ENCODE results near the gene CALHM6.
"Not testable (repeated sequence)": the region's sequence is repeated elsewhere in the genome, so short reads cannot be mapped to it uniquely, and the experiment has no call there.

Gene CALHM6

DNA sequence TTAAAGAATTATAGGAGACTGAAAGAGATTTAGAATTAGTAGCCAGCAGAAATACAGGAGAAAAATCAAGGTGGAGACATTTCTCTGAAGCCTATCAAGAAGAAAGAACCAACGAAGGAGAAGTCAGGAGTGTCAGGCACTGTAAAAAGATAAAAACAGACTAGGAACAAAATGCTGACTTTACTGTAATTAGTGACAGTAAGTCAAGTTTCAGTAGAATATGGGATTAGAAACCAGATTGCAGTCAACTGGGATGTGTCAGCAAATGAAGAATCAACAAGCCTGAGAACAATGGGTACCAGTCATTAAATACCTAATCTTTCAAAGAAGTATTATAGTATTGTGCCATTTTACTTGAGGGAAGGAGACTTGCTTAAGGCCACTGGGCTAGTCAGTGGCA, 21.6 kb downstream of the CALHM6 start:
- DNase-seq, result no peak

DNA sequence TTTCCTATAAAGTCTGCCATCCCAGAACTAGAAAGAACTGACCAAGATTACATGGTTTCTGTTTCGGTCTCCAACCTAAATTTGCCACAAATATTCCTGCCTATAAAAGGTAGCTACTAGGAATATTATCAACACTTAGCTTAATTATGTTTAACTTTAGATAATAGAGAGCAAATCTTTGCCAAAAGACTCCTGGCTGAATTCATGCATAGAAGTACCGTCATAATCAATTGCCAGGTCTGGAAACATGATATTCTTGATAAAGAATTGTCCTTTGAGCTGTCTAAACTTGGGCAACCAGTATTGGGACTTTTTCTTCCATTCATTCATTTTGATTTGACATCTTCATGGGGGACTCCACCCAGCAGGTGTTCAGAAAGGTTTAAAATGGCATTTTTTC, 22.4 kb downstream of the CALHM6 start:
- no peak for DNase-seq

DNA sequence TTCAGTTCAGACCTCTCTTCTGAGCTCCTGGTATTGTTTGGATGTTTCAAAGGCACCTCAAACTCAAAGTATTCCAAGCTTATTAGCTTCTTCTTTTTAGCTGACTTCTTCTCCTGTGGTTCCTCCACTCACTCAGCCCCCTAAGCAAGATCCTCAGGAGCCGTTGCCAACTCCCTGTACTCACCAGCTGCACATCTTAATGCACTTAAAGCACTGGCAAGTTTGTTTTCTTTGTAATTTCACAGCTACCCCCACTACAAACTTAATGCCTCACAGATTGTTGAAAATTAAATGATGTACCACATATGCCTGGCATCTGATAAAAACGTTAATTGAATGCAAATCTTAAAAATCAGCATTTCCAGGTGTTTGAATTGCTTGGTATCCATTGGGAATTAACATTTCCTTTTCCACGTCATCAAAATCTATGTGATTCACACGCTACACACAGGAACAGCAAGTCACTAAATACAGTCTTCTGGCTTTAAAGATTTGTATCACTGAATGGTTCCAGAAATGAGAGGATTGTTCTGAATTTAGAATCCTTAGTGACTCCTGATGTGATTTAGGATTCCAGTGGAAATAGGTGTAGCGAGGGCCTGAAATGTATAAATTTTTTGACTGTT, 24.5 kb downstream of the CALHM6 start:
- no peak for DNase-seq

DNA sequence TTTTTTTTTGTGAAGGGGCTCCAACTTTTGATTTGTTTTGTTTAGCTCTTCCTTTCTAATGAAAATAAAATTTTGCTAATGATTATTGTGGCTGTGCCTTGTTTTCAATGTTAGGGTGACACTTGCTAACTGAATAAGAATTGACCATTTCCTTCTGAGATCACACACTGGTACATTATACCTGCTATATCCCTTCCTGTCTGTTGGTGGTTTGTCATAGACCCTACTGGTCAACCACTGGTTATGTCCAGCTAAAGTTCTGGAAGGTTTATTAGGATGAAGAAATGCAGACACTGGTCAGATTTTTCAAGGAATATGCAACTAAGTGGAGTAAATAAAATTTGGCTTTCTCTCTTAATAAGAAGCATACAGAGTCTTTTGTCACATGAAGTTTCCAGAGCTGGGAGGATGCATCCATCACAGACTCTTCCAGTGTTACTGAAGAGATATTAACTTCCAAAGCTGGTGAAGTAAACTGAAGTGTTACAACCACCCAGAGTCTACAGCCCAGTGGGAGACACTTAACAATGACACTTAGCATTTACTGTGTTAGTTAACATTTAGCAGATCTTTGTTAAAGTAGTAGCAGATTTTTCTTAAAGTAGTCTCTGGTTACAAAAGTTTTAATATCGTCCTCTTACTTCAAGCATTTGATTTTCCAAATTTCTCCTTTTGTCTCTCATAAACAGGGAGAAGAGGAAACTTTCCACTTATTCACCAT, 30.6 kb downstream of the CALHM6 start:
- no peak for DNase-seq

DNA sequence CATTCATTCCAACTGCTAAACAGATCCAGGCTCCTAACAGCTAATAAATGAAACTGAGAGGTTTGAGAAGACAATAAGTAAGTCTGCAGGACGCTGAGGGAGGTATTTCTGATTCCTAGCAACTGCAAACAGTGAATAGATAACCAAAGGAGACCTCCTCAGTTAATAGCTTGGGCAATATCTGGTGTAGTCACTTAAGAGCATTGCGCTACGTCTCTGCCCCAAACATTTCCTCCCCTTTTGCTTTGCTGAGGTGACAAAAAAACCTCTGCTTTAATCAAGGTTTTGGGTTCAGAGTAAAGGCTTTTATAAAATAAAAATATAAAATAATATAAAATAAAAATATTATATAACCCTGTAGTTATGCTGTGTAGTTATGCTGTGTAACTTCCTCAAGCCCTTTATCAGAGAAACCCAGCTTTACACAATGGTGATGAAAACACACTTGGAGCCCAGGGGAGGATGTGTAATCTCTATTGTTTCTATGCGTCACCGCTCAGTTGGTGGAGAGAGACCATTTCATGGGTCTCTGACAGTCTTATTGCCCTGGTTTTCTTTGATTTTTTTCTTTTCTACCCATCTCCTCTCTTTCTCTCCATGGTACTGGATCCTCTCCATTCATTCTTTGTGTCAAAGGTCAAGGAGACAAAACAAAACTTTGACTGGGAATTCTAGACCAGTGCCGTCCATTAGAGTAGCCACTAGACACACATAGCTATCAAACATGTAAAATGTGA, 31.3 kb downstream of the CALHM6 start:
- DNase-seq, result peak in 3 of 4 experiments; percentile 19 to 66 (median 38)

DNA sequence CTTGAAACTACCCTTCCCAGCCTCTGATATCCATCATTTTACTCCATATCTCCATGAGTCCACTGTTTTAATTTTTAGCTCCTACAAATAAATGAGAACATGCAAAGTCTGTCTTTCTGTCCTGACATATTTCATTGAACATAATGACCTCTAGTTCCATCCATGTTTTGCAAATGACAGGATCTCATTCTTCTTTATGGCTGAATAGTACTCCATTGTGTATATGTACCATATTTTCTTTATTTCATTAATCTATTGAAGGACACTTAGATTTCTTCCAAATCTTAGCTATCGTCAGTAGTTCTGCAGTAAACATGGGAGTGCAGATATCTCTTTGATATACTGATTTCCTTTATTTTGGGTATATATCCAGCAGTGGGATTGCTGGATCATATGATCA, 34.0 kb downstream of the CALHM6 start:
- not testable (repeated sequence) for DNase-seq

DNA sequence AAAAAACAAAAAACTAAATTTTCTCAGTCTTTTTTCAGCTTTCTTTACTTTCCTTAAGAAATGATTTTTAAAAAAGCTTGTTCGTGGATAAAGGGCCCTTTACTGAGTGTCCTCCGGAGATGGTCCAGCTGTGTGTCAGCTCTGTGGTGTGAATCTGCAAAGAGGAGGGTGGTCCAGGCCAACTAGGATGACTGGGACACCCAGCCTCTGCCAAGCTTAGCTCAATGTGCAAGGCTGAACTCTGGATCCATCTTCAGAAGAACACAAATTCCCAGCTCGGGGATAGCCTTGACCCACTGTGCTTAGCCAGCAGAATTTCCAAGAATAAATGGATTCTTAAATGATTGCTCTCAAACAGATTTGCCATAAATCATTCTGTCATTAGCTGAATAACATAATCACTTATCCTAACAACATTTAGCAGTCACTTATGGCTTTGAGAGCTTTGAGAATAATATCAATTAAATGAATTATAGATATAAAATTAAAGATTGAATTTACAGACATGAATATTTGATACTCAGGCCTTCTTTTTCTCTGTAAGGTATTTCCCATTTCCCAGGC, 36.0 kb downstream of the CALHM6 start:
- no peak for DNase-seq

DNA sequence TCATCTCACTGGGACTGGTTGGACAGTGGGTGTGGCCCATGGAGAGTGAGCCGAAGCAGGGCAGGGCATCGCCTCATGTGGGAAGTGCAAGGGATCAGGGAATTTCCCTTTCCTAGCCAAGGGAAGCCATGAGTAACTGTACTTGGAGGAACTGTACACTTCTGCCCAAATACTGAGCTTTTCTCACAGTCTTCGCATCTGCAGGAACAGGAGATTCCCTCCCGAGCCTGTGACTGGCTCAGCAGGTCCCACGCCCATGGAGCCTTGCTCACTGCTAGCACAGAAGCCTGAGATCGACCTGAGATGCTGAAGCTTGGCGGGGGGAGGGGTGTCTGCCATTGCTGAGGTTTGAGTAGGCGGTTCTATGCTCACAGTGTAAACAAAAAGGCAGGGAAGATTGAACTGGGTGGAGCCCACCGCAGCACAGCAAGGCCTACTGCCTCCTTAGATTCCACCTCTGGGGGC, 39.8 kb downstream of the CALHM6 start:
- DNase-seq, result peak; percentile 45 to 71 (median 64)

DNA sequence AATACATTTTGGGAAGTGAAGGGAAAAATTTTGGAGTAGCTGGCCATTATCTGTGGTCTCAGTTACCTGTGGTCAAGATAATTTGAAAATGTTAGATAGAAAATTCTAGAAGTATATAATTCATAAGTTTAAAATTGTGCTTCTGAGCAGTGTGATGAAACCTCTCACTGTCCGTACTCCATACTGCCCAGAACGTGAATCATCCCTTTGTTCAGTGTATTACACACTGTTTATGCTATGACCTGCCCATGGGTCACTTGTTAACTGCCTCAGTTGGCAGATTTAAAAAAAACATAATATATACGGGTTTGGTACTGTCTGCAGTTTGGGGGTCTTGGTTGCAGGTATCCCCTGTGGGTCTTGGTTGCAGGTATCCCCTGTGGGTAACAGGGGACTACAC, 46.1 kb downstream of the CALHM6 start:
- DNase-seq, result no peak

DNA sequence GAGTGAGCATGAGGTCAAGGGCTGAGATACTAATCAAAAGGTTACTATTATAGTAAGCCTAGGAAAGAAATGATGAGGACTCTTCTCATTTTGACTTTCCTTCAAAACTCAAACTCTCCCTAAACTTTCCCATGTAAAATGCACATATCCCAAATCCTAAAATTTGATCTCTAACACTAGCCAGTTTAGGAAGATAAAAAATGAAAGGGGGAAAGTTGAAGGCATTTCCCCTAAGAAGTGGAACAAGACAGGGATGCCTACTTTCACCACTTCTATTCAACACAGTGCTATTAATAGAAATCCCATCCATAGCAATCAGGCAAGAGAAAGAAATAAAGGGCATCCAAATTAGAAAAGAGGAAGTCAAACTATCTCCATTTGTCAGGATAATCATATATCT, 47.4 kb downstream of the CALHM6 start:
- no peak for DNase-seq

DNA sequence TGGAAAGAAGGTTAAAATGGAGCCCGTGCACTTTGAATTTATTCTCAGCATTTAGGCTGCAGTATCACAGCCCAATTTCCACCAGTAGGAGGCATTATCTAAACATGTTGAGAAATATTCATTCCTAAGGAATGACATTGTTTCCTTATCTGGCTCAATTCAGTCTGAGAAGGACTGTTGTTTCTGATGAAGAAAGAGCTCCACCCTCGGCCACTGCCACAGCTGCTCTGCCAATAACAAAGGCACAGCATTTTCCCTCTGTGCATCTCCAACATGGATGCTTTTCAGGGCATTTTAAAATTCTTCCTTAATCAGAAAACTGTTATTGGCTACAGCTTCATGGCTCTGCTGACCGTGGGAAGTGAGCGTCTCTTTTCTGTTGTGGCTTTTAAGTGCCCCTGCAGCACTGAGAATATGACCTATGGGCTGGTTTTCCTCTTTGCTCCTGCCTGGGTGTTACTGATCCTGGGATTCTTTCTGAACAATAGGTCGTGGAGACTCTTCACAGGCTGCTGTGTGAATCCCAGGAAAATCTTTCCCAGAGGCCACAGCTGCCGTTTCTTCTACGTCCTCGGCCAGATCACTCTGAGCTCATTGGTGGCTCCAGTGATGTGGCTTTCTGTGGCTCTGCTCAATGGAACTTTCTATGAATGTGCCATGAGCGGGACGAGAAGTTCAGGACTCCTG, 50.4 kb downstream of the CALHM6 start, which contains the start of gene CALHM5:
CALHM5 (plus strand) TSS at position 216 of the 687 bp plus-strand sequence; CDS start at position 274, 58 bp downstream.
- DNase-seq, result peak in 2 of 4 experiments; percentile 20 to 31

DNA sequence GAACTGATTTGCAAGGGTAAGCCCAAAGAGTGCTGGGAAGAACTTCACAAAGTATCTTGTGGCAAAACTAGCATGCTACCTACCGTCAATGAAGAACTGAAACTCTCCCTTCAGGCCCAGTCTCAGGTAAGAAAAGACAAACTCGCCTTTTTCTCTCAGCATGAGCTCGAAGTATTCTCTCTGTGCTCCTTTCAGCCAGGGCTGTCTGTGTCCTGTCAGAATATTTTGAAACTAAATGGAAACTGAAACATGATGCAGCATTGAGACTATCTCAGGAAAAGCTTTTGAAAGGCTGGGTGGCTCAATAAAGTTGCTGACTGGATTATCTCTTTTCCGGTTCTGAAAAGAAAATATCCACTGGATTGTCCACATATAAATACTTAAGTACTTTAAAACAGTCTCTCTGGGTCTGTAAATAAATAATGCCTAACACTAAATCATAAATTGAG, 51.0 kb downstream of the CALHM6 start:
- DNase-seq, result no peak

DNA sequence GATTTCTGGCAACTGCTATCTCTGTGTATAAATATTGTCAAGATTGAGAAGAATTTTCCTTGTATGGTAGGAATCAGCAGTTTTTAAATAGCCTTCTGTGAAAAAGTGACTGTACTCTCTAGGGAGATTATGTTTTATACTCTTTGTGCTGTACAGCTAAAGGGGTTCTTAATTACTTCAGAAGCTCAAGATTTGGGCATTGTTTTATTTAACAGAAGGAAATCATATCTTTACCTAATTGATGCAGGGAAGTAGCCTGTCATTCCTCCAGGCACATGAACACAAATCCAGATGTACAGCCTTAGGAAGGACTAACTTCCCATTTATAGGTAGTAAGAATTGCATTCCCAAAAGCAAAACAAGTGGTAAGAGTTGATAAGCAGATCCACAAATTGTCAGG, 51.6 kb downstream of the CALHM6 start:
- DNase-seq, result no peak

Data from suppressor macrophage (primary cell).